GM12878 (cell line): ENCODE results near the gene SPIB. TPM values are rescaled to one million over a fixed set of nuclear protein-coding genes. Genes with fewer than 3 reads are reported as not detected.

Experiments used
- CEBPB ChIP-seq, 2 experiments: fragments of 150-350 bp in 1 of 2; IDR thresholded peaks; 2 replicates each; pipeline ENCODE4 v1.6.1; 2012 to 2014; ENCODE audit warnings: low read depth in 2 of 2, low read length in 2 of 2, borderline replicate concordance in 1 of 2, inconsistent platforms in 1 of 2
- CHD1 ChIP-seq: IDR thresholded peaks from 2 replicates; pipeline ENCODE4 v1.6.1; 2012; ENCODE audit warnings: low read depth, low read length, improper control_type of control experiment
- EED ChIP-seq: sonication (generic); IDR thresholded peaks from 2 replicates; pipeline ENCODE4 v1.6.1; 2016; ENCODE audit warnings: antibody characterized with exemption, low read depth
- MTA3 ChIP-seq: IDR thresholded peaks from 2 replicates; pipeline ENCODE4 v1.6.1; 2012; ENCODE audit warnings: low read length, inconsistent platforms, borderline replicate concordance
- NBN ChIP-seq: fragments of 450-650 bp; IDR thresholded peaks from 2 replicates; pipeline ENCODE4 v1.6.1; 2016
- NFXL1 ChIP-seq: fragments of 450-650 bp; IDR thresholded peaks from 2 replicates; pipeline ENCODE4 v1.6.1; 2017; ENCODE audit warnings: antibody characterized with exemption, mild to moderate bottlenecking, borderline replicate concordance
- STAT1 ChIP-seq: fragments of 450-650 bp; conservative IDR thresholded peaks from 2 replicates; pipeline ENCODE4 v1.6.1; 2014; ENCODE audit warnings: antibody characterized with exemption, mild to moderate bottlenecking
- ZSCAN29 ChIP-seq: fragments of 450-650 bp; IDR thresholded peaks from 2 replicates; pipeline ENCODE4 v1.6.1; 2017; ENCODE audit warnings: mild to moderate bottlenecking, moderate library complexity
- polyA plus RNA-seq, 11 experiments: library from polyadenylated mRNA; depleted of rRNA in 4 of 11; unstranded in 6 of 11; stranded (reverse) in 5 of 11; fragments of >200 nt; fragmentation: Nextera tagmentation in 4 of 11; fragmentation: Illumina TruSeq in 1 of 11; extraction: Ambion mirVana in 4 of 11; extraction: Trizol in 1 of 11; gene quantifications; 1 replicate in 1 of 11; 2 replicates in 10 of 11; pipeline versions ENCODE4 v1.2.1 to v1.2.3, GENCODE V29; 2011 to 2016; ENCODE audit warnings: inconsistent platforms in 2 of 11, missing spikeins in 2 of 11, low read depth in 1 of 11
- total RNA-seq, 4 experiments: library from RNA; depleted of rRNA in 3 of 4; stranded (reverse); fragments of >200 nt in 3 of 4; fragmentation: Illumina TruSeq in 1 of 4; extraction: Trizol in 1 of 4; gene quantifications; 2 replicates each; pipeline versions ENCODE4 v1.2.1 to v1.2.3, GENCODE V29; 2013 to 2021
- TF ChIP-seq, protein P1 (sequence below): IDR thresholded peaks from 2 replicates; pipeline ENCODE4 v1.6.1; 2012; ENCODE audit warnings: improper control_type of control experiment, low read depth, low read length; ENCODE audit not compliant: insufficient replicate concordance
- TF ChIP-seq, protein P2 (sequence below): fragments of 450-650 bp; IDR thresholded peaks from 2 replicates; pipeline ENCODE4 v1.6.1; 2017; ENCODE audit warnings: mild to moderate bottlenecking, moderate library complexity

The SPIB gene
- total and polyA plus RNA-seq, 10 of the 15 experiments (the other 5 are each of a cell fraction or from before 2014, with no cell fraction given), result 3.5 to 123 (median 56.0) TPM

DNA sequence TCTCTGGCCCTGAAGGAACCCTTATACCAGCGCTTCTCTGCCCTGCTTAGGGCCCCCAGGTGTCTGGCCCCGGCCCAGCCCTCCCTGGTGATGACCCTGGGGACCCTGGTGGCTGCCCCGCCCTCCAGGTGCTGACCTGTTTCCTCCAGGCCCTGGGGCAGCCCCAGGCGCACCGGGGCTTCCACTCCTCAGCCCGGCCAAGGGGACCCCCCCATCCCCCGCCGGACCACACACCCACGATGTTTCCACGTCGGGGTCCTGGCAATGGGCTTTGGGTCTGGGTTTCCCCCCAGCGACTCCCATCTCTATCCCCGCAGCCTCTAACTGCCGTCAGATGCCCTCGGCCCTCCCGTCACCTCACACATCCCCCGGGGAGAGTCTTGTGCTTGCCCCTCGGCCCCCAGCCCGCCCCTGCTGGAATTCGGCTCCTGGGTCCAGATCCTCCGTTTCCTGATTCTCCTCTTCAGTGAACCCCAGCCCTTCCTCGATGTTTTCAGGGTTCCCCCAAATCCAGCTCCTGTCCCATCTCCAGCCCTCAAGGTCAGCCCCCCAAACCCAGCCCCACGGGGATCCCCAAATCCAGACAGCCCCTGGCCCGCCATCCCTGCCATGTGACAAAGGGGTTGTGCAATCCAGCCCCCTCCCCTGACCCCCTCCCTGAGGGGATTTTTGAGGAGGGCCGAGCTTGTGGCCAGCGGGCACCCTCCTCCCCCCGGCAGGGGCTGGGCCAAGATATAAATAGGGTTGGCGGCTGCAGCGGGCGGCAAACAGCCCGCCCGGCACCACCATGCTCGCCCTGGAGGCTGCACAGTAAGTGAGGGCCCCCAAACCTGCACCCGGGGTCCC is at the start of gene SPIB (continued):
- TF ChIP-seq, protein P1, sequence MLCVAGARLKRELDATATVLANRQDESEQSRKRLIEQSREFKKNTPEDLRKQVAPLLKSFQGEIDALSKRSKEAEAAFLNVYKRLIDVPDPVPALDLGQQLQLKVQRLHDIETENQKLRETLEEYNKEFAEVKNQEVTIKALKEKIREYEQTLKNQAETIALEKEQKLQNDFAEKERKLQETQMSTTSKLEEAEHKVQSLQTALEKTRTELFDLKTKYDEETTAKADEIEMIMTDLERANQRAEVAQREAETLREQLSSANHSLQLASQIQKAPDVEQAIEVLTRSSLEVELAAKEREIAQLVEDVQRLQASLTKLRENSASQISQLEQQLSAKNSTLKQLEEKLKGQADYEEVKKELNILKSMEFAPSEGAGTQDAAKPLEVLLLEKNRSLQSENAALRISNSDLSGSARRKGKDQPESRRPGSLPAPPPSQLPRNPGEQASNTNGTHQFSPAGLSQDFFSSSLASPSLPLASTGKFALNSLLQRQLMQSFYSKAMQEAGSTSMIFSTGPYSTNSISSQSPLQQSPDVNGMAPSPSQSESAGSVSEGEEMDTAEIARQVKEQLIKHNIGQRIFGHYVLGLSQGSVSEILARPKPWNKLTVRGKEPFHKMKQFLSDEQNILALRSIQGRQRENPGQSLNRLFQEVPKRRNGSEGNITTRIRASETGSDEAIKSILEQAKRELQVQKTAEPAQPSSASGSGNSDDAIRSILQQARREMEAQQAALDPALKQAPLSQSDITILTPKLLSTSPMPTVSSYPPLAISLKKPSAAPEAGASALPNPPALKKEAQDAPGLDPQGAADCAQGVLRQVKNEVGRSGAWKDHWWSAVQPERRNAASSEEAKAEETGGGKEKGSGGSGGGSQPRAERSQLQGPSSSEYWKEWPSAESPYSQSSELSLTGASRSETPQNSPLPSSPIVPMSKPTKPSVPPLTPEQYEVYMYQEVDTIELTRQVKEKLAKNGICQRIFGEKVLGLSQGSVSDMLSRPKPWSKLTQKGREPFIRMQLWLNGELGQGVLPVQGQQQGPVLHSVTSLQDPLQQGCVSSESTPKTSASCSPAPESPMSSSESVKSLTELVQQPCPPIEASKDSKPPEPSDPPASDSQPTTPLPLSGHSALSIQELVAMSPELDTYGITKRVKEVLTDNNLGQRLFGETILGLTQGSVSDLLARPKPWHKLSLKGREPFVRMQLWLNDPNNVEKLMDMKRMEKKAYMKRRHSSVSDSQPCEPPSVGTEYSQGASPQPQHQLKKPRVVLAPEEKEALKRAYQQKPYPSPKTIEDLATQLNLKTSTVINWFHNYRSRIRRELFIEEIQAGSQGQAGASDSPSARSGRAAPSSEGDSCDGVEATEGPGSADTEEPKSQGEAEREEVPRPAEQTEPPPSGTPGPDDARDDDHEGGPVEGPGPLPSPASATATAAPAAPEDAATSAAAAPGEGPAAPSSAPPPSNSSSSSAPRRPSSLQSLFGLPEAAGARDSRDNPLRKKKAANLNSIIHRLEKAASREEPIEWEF, result no peak
- TF ChIP-seq STAT1, result no peak
- no peak for TF ChIP-seq NFXL1
- TF ChIP-seq, protein P2, sequence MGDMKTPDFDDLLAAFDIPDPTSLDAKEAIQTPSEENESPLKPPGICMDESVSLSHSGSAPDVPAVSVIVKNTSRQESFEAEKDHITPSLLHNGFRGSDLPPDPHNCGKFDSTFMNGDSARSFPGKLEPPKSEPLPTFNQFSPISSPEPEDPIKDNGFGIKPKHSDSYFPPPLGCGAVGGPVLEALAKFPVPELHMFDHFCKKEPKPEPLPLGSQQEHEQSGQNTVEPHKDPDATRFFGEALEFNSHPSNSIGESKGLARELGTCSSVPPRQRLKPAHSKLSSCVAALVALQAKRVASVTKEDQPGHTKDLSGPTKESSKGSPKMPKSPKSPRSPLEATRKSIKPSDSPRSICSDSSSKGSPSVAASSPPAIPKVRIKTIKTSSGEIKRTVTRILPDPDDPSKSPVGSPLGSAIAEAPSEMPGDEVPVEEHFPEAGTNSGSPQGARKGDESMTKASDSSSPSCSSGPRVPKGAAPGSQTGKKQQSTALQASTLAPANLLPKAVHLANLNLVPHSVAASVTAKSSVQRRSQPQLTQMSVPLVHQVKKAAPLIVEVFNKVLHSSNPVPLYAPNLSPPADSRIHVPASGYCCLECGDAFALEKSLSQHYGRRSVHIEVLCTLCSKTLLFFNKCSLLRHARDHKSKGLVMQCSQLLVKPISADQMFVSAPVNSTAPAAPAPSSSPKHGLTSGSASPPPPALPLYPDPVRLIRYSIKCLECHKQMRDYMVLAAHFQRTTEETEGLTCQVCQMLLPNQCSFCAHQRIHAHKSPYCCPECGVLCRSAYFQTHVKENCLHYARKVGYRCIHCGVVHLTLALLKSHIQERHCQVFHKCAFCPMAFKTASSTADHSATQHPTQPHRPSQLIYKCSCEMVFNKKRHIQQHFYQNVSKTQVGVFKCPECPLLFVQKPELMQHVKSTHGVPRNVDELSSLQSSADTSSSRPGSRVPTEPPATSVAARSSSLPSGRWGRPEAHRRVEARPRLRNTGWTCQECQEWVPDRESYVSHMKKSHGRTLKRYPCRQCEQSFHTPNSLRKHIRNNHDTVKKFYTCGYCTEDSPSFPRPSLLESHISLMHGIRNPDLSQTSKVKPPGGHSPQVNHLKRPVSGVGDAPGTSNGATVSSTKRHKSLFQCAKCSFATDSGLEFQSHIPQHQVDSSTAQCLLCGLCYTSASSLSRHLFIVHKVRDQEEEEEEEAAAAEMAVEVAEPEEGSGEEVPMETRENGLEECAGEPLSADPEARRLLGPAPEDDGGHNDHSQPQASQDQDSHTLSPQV, result no peak
- TF ChIP-seq ZSCAN29, result no peak
- peak; percentile 40 for TF ChIP-seq NBN
- TF ChIP-seq CHD1, result no peak
- no peak; the same call in 1 of the 2 replicates for TF ChIP-seq MTA3
- TF ChIP-seq EED, result 0 out of 2 replicates have a peak, but pooled peaks have one; percentile 3
- peak in 1 of 2 experiments; percentile 83; a peak in 1 of 4 replicates for TF ChIP-seq CEBPB (IDR thresholded peaks at IDR 0.05; ENCODE audit: borderline replicate concordance in 1 of 2, low read depth in 2 of 2, low read length in 2 of 2)
